ENCODE data around the gene ABCD1. TPM values are rescaled to one million over a fixed set of nuclear protein-coding genes. Genes with fewer than 3 reads are reported as not detected.
"Not testable (repeated sequence)": the region's sequence is repeated elsewhere in the genome, so short reads cannot be mapped to it uniquely, and the experiment has no call there.

ABCD1 gene
- polyA plus RNA-seq, 1 experiment: 9.2 TPM

DNA sequence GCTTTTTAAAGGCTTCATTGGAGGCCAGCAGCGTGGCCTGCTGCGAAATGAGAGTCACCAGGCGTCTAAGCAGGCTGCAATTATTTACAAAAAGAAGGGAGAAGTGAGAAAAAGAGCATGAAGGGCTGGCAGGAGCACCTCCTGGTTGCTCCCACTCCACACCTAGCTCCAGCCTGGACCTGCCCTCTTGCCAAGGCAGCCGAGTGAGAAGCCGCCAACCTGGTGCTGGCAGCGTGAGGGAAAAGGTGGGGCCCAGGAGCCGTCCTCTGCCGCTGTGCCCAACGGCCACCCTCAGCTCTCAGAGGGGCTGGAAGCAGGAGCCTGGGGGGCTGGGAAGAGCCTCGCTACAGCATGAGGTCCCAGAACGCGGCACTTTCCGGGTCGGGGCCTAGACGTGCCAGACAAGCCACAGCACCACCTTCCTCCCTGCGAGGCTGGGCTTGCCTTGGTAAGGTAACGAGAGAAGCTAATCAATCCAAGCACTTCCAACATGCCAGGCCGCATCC, 20.6 kb upstream of the ABCD1 start:
- ChIA-PET CTCF (interaction anchor here (1.1 kb wide), 1 partner anchor 22 kb away, joined by 3 read pairs; no protein-coding TSS in a partner anchor), POLR2A (no interaction called here)
- H3K27me3 ChIP-seq (ENCODE audit: control insufficient read depth, insufficient read depth, low read length): no peaks in the 10 kb centered on the region
- no peak for DNase-seq (ENCODE audit: low read depth)
- peaks cover 5% of the 10 kb centered on the region for H3K36me3 ChIP-seq (ENCODE audit: control insufficient read depth, insufficient read depth, low read length)
- TF ChIP-seq, protein P1, sequence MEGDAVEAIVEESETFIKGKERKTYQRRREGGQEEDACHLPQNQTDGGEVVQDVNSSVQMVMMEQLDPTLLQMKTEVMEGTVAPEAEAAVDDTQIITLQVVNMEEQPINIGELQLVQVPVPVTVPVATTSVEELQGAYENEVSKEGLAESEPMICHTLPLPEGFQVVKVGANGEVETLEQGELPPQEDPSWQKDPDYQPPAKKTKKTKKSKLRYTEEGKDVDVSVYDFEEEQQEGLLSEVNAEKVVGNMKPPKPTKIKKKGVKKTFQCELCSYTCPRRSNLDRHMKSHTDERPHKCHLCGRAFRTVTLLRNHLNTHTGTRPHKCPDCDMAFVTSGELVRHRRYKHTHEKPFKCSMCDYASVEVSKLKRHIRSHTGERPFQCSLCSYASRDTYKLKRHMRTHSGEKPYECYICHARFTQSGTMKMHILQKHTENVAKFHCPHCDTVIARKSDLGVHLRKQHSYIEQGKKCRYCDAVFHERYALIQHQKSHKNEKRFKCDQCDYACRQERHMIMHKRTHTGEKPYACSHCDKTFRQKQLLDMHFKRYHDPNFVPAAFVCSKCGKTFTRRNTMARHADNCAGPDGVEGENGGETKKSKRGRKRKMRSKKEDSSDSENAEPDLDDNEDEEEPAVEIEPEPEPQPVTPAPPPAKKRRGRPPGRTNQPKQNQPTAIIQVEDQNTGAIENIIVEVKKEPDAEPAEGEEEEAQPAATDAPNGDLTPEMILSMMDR (IDR thresholded peaks at IDR 0.05; ENCODE audit: insufficient read depth, low read depth, low read length): no peak
- H3K4me3 ChIP-seq (ENCODE audit: low read depth, low read length): no peak overlapping the region

DNA sequence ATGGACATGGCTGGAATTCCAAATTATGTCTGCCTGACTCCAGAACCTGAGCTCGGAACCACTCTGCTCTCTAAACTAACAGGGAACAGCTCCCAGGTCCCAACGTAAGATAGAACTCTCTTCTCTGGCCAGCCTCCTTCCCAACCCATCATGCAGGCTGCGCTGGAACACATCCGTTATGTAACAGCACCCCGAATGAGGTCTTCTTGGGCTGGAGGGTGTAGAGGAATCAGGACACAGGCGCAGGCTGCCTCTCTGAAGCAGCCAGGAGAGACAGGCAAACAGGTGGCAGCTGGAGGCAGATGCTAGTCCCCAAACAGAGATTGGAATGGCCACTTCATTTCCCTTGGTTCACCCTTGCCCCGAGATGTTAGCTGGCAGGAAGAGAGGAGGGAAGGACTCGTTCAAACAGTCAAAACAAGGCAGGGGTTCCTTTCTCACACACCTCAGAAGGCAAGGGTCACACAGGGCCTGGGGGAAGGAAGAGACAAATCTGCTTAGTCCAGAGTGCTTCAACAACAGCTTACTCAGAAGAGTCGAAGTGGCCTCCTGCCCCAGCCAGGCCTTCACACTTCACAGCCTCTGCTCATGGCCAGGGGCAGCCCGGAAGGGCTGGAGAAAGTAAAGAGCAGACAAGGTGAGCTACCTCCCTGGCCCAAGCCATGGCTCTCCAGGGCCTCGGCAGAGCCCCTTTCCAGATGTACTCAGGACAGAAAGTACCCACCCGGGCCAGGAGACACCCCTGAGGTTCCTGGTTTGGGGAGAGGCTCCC, 19.8 kb upstream of the ABCD1 start:
- H3K36me3 ChIP-seq (ENCODE audit: control insufficient read depth, insufficient read depth, low read length); H3K27me3 ChIP-seq (ENCODE audit: control insufficient read depth, insufficient read depth, low read length); H3K4me3 ChIP-seq (ENCODE audit: low read depth, low read length); DNase-seq (ENCODE audit: low read depth); POLR2A ChIA-PET: not testable (repeated sequence)
- CTCF ChIA-PET: interaction anchor here (1.1 kb wide), 1 partner anchor 21 kb away, joined by 3 read pairs; no protein-coding TSS in a partner anchor

DNA sequence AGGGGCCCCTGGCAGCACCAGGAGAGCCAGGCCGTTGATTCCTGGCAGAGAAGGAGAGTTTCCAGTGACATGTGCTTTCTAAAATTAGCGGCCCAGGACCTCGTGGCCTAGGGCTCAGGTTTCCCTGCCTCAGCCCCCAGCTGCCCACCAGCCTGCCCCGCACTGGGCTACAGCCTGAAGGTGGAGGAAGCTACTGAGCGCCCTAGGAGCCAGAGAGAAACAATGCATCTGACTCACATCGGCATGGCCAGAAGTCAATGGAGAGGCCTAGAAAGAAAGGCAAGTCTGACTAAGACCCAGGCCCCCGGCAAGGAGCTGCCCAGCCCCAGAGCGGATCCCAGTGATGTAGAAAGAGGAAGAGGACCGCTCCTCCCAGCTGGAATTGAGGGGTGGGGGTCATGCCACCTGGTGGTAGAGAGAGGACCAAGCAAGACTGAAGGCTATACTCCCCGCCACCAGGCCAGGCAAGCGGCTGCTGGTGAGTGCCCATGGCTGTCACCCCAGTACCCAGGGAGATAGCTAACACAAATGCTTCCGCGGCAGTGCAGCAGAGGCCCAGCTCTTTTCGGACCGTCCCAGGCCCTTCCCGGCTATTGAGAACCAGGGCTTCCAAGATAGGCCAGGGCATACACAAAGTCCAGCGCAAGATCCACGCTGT, 19.1 kb upstream of the ABCD1 start:
- H3K4me3 ChIP-seq (ENCODE audit: low read depth, low read length); DNase-seq (ENCODE audit: low read depth); POLR2A ChIA-PET; H3K36me3 ChIP-seq (ENCODE audit: control insufficient read depth, insufficient read depth, low read length); H3K27me3 ChIP-seq (ENCODE audit: control insufficient read depth, insufficient read depth, low read length): not testable (repeated sequence)
- CTCF ChIA-PET: interaction anchor here (1.1 kb wide), 1 partner anchor 20 kb away, joined by 3 read pairs; no protein-coding TSS in a partner anchor

DNA sequence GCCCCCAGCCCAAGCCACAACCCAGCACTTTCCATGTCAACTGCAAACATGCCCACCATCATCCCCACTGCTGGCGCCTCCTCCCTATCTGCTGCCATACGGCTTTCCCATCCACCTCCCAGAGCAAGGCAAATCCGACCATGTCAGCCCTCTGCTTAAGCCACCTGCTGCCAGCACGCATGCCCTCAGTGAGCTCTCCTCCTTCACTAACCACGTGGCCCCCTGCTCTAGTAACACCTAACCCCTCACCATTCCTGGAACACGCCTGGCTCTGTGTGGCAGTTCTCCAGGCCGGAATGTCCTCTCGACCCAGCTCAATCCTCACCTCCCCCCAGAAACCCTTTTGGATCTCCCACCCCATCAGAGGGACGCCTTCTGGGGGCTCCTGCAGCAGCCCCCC, 17.9 kb upstream of the ABCD1 start:
- Histone ChIP-seq H3K36me3 (ENCODE audit: control insufficient read depth, insufficient read depth, low read length) (peaks cover 5% of the 10 kb centered on the region), H3K4me3 (ENCODE audit: low read depth, low read length) (no peak overlapping the region), H3K27me3 (ENCODE audit: control insufficient read depth, insufficient read depth, low read length) (no peaks in the 10 kb centered on the region)
- TF ChIP-seq, protein P1 (IDR thresholded peaks at IDR 0.05; ENCODE audit: insufficient read depth, low read depth, low read length): no peak
- POLR2A ChIA-PET: no interaction called here
- DNase-seq (ENCODE audit: low read depth): no peak
- CTCF ChIA-PET: no interaction called here

DNA sequence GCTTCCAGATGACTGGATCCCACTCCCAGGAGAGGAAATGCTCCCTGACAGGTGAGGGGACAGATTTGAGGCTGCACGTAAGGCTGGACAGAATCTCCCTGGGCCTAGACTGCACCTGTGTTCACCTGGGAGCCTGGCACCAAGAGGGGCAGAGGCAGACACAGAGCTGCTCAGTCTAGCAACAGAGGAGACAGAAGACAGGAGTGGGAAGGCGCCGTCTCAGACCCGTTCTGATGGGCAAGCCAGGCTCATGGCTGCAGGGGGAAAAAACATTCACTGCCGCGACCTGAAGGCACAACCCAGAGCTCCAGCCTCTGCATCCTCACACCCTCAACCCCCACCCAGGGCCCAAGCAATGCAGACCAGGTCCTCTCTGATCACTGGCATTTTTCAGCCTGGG, 17.2 kb upstream of the ABCD1 start:
- ChIA-PET CTCF (no interaction called here), POLR2A (no interaction called here)

DNA sequence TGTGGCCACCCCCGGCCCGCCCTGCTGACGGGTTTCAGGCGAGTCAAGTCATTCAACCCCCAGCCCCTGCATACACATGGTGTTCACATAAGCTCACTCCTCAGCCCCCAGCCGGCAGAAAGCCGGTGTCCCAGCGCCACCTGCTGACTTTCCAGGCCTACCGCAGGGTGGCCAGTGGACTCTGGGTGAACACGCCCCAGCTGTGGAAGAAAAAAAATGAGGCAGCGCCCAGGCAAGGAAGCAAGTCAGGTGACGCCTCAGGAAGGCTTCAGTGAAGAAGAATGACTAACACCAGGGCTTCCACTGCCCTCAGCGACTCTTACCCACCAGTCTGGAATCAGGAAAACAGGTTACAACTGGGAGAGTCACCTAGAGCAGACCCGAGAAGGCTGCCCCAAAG, 16.2 kb upstream of the ABCD1 start:
- peak; percentile 39 for DNase-seq (ENCODE audit: low read depth)
- POLR2A ChIA-PET: no interaction called here
- H3K4me3 ChIP-seq (ENCODE audit: low read depth, low read length): no peak overlapping the region
- TF ChIP-seq, protein P1 (IDR thresholded peaks at IDR 0.05; ENCODE audit: insufficient read depth, low read depth, low read length): peak; percentile 73
- CTCF ChIA-PET: interaction anchor here (0.6 to 2.5 kb wide), 6 partner anchors 21 to 169 kb away, joined by 3 to 8 read pairs (median 3); partner anchors contain the start of gene SLC6A8
- H3K27me3 ChIP-seq (ENCODE audit: control insufficient read depth, insufficient read depth, low read length): no peaks in the 10 kb centered on the region
- peaks cover 7% of the 10 kb centered on the region for H3K36me3 ChIP-seq (ENCODE audit: control insufficient read depth, insufficient read depth, low read length)

More for the DNA sequence above, 17.2 kb upstream of the ABCD1 start:
- DNase-seq (ENCODE audit: low read depth): no peak
- H3K27me3 ChIP-seq (ENCODE audit: control insufficient read depth, insufficient read depth, low read length): no peaks in the 10 kb centered on the region
- H3K4me3 ChIP-seq (ENCODE audit: low read depth, low read length): no peak overlapping the region
- H3K36me3 ChIP-seq (ENCODE audit: control insufficient read depth, insufficient read depth, low read length): peaks cover 5% of the 10 kb centered on the region
- TF ChIP-seq, protein P1 (IDR thresholded peaks at IDR 0.05; ENCODE audit: insufficient read depth, low read depth, low read length): no peak
